NK-92 (cell line): ENCODE data around the gene ADCY2.

Experiments
- DNase-seq: peaks from one replicate; lab custom pipeline; 2025; ENCODE audit not compliant: unreplicated experiment; lab: John Stamatoyannopoulos, UW

ADCY2 gene

GRCh38 chr5:7822449-7822848 lies 426.5 kb downstream of the ADCY2 start:
- no peak for DNase-seq

- DNase-seq, result no peak
These were observed 427.7 kb downstream of the ADCY2 start for GRCh38 chr5:7823594-7823993.

GRCh38 chr5:7824995-7825394 lies 429.1 kb downstream of the ADCY2 start:
- no peak for DNase-seq

GRCh38 chr5:7825630-7826029 lies 429.7 kb downstream of the ADCY2 start:
- DNase-seq, result no peak

- DNase-seq, result no peak
These were observed 431.7 kb downstream of the ADCY2 start for GRCh38 chr5:7827610-7828009.

- DNase-seq, result no peak
These were observed 432.3 kb downstream of the ADCY2 start for GRCh38 chr5:7828269-7828668.

GRCh38 chr5:7834982-7835381 lies 439.0 kb downstream of the ADCY2 start:
- DNase-seq, result no peak

- no peak for DNase-seq
These were observed 441.5 kb downstream of the ADCY2 start for GRCh38 chr5:7837403-7837802.

- no peak for DNase-seq
These were observed 446.6 kb downstream of the ADCY2 start for GRCh38 chr5:7842531-7842930.

- no peak for DNase-seq
These were observed 449.0 kb downstream of the ADCY2 start for GRCh38 chr5:7844901-7845300.

- no peak for DNase-seq
These were observed 449.6 kb downstream of the ADCY2 start for GRCh38 chr5:7845557-7845956.

- no peak for DNase-seq
These were observed 450.4 kb downstream of the ADCY2 start for GRCh38 chr5:7846327-7846726.

- no peak for DNase-seq
These were observed 452.4 kb downstream of the ADCY2 start for GRCh38 chr5:7848296-7848695.

- no peak for DNase-seq
These were observed 453.9 kb downstream of the ADCY2 start for GRCh38 chr5:7849681-7850394.

GRCh38 chr5:7850395-7851239 lies 454.7 kb downstream of the ADCY2 start, which contains the start of gene CFAP90:
Gene CFAP90, minus strand, starts transcription at chr5:7851133. Its CDS starts 112 bp downstream, at chr5:7851021.
- DNase-seq, result no peak

GRCh38 chr5:7851240-7851592 lies 455.3 kb downstream of the ADCY2 start:
- no peak for DNase-seq

GRCh38 chr5:7851617-7852289 lies 455.8 kb downstream of the ADCY2 start:
- DNase-seq, result no peak

- no peak for DNase-seq
These were observed 456.6 kb downstream of the ADCY2 start for GRCh38 chr5:7852542-7852941.

- no peak for DNase-seq
These were observed 457.1 kb downstream of the ADCY2 start for GRCh38 chr5:7852988-7853387.

GRCh38 chr5:7855611-7856010 lies 459.7 kb downstream of the ADCY2 start:
- no peak for DNase-seq

- DNase-seq, result no peak
These were observed 460.9 kb downstream of the ADCY2 start for GRCh38 chr5:7856855-7857254.

- DNase-seq, result no peak
These were observed 461.4 kb downstream of the ADCY2 start for GRCh38 chr5:7857361-7857760.
